PFSK-1 (cell line): ENCODE results near the gene DCBLD1.

Experiments used
- POLR2AphosphoS5 ChIP-seq: IDR thresholded peaks from 2 replicates; pipeline ENCODE4 v1.6.1; 2012; ENCODE audit warnings: low read depth, mild to moderate bottlenecking, control low read depth, low read length, moderate library complexity
- SIN3A ChIP-seq: IDR thresholded peaks from 2 replicates; pipeline ENCODE4 v1.6.1; 2012; ENCODE audit warnings: mild to moderate bottlenecking, low read length, moderate library complexity, borderline replicate concordance; ENCODE audit not compliant: insufficient read depth
- TAF1 ChIP-seq: IDR thresholded peaks from 2 replicates; pipeline ENCODE4 v1.6.1; 2012; ENCODE audit warnings: low read length, control low read depth, borderline replicate concordance; ENCODE audit not compliant: insufficient read depth
- TF ChIP-seq, protein P1 (sequence below), 2 experiments: IDR thresholded peaks; 2 replicates each; pipeline versions ENCODE4 v1.6.1 to v1.8.0; 2011 to 2012; ENCODE audit warnings: low read depth in 2 of 2, low read length in 2 of 2, control low read depth in 1 of 2, inconsistent platforms in 1 of 2, mild to moderate bottlenecking in 1 of 2, moderate library complexity in 1 of 2; ENCODE audit not compliant: insufficient read depth in 1 of 2

GRCh38 chr6:117440706-117441525 is 41.6 kb upstream of the DCBLD1 start:
- TF ChIP-seq SIN3A (no peak), POLR2AphosphoS5 (no peak), TAF1 (no peak)
- TF ChIP-seq, protein P1, sequence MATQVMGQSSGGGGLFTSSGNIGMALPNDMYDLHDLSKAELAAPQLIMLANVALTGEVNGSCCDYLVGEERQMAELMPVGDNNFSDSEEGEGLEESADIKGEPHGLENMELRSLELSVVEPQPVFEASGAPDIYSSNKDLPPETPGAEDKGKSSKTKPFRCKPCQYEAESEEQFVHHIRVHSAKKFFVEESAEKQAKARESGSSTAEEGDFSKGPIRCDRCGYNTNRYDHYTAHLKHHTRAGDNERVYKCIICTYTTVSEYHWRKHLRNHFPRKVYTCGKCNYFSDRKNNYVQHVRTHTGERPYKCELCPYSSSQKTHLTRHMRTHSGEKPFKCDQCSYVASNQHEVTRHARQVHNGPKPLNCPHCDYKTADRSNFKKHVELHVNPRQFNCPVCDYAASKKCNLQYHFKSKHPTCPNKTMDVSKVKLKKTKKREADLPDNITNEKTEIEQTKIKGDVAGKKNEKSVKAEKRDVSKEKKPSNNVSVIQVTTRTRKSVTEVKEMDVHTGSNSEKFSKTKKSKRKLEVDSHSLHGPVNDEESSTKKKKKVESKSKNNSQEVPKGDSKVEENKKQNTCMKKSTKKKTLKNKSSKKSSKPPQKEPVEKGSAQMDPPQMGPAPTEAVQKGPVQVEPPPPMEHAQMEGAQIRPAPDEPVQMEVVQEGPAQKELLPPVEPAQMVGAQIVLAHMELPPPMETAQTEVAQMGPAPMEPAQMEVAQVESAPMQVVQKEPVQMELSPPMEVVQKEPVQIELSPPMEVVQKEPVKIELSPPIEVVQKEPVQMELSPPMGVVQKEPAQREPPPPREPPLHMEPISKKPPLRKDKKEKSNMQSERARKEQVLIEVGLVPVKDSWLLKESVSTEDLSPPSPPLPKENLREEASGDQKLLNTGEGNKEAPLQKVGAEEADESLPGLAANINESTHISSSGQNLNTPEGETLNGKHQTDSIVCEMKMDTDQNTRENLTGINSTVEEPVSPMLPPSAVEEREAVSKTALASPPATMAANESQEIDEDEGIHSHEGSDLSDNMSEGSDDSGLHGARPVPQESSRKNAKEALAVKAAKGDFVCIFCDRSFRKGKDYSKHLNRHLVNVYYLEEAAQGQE (IDR thresholded peaks at IDR 0.05; ENCODE audit: insufficient read depth in 1 of 2, low read depth in 2 of 2, low read length in 2 of 2) = no peak
